Kidney capillary endothelial cell (primary cell): ENCODE data around the gene TLX2.

ENCODE experiments used
- DNase-seq: peaks from one replicate; pipeline ENCODE4 v3.0.0-alpha.2; 2018; ENCODE audit warnings: low spot score

The TLX2 gene

GRCh38 chr2:74532222-74532621 is 18.0 kb downstream of the TLX2 start:
- DNase-seq, result peak; percentile 40

DNA sequence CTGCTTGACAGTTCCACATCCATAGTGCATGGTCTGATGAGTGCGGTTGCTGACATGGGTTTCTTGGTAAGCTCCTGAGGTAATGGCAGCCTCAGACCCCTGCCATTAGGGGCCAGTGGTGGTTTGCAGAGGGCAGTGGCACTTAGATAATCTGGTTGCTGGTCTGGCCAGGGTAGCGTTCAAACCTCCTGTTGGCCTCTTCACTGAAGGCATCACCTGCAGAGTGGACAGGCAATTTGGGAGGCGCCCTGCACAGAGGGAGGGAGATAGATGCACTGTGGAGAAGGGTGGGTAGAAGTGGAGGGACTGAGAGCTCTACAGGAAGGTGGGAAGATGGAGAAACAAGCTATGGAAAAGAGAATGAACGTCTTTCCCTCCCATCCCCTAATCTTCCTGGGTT is 19.2 kb downstream of the TLX2 start:
- DNase-seq, result no peak

DNA sequence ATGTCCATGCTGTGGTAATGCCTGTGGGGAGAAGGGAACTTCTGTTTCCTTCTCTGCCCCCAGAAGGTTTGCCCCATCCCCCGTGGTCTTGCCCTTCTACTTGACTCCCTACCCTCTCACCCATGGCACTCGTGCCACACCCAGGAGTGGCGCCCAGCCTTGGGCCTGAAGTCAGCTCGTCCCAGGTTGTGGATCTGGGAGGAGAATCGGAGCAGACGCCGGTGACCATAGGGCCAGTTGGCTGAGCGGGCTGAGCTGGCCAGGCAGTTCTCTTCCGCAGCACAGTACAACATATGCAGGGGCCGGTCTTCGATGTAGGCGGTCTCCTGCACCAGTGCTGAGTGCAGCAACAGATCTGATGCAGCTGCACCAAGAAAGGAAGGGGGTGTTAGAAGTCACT is 20.2 kb downstream of the TLX2 start:
- no peak for DNase-seq

DNA sequence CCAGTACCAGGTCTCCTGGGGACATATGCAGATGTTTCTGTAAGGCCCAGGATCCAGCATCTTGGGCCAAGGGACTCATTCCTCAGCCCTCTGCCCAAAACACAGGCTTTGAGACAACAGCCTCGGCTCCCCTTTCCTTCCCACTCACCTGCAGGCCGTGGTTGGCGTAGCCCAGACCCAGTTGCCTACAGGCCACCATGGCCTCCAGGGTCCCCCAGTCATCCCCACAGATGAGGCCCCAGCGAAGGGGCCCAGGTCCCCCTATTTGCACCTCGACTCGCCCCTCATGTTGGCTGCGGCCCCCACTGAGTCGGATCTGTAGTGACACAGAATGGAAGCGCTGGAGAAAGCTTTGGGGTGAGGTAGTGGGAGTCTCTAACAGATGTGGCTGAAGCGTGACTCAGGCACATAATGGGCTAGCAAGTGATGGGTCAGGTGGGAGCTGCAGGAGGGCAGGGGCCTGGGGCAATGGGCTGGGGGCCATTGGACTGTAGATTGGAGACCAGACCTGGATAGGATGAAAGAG is 21.3 kb downstream of the TLX2 start:
- no peak for DNase-seq

DNA sequence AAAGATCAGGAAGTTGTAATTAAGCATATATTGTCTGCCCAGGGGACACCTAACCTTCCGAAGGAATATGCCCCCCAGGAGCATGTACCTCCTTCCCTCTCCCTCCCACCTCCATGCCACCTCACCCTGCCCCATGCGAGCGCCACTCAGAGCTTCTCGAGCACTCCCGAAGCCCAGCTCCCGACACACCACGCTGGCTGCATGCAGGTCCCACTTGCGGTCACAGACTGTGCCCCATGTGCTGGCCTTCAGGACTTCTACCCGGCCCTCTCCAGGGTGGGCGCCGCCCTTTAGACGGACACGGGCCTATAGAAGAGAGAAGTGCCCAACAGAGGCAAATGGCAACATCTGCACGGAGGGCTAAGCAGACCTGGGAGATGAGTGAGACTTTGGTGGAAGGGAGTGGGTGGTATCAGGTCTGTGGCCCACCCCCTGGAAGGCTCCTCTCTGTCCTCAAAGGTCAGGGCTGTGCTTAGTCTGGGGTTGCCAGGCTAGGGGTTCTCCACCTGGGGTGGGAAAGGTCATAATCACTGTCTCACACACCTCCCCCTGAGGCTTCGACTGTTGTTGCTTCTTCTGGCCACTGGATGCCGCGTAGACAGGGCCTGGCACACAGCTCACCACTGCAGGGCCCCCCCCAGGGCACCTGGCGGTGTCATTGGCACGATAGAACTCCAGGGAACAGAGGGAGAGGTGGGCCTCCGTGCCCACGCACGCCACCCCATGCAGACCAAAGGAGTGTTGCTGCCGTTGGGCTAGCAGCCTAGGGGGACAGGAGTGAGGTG is 22.1 kb downstream of the TLX2 start:
- no peak for DNase-seq

GRCh38 chr2:74537140-74537539 is 22.9 kb downstream of the TLX2 start:
- DNase-seq, result no peak

DNA sequence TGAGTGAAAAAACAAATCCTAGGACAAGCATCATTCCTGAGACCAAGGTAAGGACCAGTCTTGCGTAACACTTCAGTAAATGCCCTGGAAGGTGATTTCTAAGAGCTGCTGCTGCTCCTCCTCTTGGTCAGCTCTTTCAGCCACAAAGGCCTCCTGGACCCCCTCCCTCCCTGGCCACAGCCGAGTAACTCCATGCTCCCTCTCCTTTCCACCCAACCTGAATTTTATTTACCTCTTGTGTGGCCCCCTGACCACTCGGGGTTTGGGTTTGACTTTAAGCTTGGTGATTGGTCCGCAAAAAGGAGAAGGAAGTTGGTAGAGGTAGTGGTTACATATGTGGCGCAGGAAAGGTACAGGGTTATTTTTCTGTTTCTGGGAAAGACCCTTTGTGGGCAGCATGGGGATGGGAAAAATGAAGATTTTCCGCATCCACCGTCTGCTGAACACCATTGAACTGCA is 24.7 kb downstream of the TLX2 start:
- no peak for DNase-seq

- DNase-seq, result no peak
Measured at GRCh38 chr2:74540291-74540690, 26.0 kb downstream of the TLX2 start.

DNA sequence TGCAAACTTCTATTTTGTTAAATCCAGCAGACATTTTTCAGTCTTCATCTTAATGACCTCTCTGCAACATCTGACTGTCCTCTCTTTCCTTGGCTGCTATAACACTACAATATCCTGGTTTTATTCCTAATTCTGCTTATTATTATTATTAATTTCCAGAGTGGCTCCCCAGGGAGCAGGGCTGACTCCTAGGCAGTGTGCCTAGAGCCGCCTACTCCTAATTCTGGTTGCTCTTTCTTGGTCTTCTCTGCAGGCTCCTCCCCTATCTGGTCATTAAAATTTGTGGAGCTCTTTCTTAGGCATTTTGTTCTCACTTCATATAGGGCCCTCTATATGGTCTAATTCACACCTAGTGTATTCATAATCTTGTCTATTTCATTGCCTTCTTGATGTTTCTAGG is 28.7 kb downstream of the TLX2 start:
- no peak for DNase-seq

- no peak for DNase-seq
Measured at GRCh38 chr2:74544634-74545033, 30.4 kb downstream of the TLX2 start.

- DNase-seq, result no peak
Measured at GRCh38 chr2:74546004-74546403, 31.8 kb downstream of the TLX2 start.

DNA sequence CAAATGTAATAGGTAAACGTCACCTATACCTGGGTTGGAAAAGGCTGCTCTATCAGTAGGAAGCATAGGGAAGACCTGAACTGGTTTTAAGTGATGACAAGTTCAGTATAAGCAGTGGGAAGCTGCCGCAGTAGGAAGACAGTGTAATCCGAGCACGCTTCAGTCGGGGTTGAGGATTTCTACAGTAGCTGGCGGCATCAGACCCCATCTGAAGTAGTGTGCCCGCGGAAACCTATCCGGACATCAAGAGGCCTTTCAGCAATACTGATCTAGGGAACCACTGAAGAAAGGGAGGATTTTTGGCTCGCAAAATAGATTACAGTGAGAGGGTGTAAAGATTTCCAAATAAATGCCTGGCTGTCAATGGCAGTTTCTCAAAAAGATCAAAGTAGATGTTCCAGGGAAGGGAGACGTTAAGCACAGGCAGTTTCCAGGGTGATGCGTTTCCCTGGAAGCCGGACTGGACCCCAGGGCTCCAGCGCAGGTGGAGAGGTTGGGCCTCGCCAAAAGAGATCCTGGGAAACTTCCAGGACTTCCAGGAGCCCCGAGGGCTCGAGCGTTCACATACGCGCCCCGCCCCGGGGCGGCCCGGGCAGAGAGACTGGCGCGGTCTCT is 34.1 kb downstream of the TLX2 start:
- DNase-seq, result no peak

DNA sequence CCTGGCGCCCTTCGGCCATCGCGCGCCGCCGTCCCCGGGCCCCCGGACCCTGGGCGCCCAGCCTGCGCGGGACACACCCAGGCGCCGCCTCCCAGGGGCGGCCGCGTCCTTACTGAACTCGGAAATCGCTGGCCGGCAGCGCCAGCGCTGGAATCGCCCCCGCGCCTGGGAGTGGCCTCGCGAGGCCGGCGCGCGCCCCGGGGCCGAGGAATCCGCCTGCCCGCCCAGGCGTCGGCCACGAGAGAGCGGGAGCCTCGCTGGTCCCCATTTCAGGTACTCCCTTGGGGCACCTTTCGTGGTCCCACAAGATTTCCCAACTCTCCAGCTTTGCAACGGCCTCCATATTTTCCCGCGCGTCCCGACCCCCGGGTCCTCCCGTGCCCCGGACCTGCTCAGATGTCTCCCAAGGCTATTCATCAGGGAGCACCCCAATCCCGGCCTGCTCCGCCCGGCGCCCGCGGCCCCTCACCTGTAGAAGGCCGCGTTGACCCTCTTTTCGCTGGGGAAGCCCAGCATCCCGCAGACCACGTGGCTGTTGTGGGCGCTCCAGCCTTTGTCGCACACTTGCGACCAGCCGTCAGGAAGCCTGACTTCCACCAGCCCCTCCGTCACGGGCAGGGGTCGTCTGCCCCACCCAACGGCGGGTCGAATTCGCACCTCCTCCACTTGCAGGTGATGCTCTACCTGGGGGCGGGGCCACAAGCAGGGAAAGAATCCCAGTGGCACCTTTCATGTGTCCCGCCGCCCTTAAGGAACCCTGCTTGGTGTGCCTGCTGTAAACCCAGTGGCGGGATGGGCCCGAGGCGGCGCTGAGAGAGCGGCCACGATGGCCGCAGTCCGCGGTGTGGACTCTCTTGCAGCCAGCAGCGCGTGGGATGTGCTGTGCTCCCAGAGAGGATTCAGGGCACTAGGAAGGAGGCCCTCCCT is 34.9 kb downstream of the TLX2 start:
- no peak for DNase-seq

DNA sequence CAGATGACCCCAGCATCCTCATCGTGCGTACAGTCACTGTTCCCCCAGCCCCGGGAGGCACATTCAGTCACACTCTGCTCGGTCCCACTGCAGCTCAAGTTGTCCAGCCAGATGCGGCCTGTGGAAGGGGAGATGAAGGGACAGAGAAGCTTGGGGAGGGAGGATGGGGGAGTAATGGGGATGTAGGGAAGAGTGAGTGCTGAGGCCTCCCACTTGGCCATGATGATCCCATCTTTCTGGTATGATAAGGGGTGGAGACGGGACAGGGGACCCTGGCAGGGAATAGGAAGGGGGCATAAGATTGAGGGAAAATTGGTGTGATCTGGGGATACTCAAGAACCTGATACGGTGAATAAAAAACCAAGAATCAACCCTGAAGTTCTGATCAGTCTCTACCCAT is 36.0 kb downstream of the TLX2 start:
- no peak for DNase-seq

DNA sequence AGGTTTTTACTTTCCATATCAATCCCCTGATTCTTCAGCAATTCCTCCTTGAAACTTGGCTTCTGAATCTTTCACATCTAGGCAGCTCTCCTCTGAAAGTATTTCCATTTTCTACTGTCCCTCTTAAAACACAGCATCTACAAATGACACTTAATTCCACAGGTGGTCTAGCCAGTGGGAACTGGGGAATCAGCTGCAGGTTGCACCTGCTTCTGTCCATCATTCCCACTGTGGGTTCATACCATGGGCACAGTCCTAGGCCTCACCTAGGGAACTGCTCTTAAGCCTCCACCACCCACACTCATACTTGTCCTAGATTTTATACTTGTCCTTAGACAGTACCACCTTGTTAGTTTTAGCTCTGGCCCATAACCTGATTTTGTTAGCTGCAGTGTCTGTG is 37.3 kb downstream of the TLX2 start:
- no peak for DNase-seq

DNA sequence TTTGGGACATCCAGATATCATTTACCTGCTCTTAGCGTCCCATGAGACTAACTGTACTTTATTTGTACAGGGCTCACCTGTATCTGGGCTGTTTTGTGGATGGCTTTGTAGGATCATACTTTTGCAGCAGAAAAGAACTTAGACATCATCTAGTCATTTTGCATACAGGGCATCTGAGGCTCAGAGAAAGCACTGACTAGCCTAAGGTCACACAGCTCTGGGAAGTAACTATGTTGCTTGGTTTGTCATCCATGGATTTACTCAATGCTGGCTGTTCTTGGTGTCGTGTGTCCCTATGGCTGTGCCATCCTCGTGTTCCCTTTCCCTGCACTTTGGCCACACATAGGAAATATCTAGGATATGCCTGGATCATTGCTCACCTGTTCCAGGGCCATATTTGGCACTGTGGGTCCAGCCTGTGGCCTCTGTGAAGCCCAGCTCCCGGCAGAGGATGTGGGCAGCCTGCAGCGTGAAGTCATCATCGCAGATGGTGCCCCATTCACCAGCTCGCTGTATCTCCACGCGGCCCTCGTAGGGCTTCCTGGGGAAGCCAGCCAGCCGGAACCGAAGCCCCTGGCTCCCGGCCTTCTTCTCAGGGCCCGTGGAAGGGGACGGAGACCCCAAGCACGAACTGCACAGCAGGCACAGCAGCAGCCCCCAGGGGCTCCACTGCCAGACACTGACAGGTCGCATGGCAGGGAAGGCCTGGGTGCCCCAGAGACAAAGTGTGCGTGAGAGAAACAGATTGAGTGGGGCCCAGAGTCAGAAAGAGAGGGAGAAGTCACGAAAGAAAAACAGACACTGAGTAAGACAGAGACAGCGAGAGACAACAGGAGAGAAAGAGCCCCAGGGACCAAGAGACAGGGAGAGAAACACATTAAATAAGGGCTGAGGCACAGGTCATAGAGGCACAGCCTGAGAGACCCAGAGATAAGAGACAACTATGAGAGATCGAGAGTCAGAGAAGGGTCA is 38.0 kb downstream of the TLX2 start:
- DNase-seq, result no peak

DNA sequence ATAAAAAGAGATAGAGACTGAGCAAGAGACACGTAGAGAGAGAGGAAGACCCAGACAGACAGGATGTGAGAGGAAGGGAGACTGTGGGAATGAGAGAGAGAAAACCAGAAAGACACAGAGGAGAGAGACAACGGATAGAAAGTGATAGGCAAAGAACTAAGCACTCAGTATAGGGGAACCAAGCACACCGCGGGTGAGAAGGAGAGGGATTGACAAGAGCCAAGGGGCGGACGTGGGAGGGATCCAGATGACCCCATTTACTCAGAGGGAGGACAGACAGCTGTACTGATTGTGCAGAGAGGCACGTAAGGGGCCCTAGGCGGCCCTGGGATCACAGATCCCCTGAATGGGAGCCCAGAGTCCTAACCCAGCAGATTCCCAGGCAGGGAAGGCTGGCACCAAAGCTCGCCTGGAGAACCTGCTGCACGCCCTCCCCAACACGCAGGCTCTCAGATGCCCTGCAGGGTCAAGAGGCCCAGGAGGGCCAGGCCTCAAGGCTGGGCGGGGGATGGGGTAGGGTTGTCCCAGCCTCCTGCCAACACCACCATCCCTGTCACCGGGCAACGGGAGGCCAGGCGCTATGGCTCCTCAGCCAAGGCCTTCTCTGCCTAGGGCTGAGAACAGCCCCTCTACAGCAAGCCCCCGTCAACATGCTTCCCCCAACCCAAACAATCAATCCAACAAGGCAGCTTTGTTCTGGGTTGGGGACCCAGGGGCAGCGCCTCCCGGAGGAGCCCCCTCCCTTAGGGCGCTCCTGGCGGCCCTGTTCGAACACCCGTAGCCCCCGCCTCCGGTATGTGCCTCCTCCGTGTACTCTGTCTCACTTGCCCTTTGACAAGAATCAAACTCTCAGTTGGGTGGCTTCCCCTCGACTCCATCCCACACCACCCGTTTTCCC is 38.9 kb downstream of the TLX2 start:
- no peak for DNase-seq

DNA sequence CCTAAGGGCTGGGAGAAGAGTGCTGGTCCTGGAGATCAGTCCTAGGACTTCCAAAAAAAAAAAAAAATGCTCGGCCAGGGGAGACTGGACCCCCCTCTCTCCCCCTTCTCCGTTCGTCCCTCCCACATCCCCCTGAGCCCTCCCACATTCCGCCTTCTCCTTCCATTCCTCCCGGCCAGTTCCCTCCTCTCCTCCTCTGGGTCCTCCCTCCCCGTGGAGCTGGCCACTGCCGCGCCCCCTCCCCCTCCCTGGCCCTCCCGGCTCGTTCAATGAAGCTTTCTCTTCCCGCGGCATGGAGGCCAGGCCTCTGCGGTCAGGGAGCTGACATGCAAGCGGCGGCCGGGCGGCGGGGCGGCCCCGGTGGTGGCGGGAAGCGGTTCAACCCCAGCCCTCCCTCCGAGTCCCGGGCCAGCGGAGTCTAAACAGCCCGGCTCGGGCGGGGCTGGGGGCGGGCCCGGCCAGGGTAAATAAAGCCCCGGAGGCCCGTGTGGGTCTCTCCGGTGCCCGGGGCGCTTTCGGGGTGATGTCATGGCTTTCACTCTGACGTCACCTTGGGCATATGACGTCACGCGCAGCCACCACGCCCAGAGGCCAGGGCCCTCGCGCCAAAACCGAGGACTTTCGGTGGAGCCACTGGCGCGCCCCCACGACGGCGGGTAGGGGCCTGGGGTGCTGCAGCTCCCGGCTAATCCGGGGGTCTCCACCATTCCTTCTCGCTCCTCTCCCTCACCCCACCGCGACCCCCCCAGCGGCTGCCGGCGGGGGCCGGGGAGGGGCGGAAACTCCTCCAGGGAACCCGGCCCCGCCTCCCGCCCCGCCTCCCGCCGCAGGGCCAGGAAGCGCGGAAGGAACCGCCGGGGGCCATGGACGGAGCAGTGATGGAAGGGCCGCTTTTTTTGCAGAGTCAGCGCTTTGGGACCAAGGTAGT is 39.9 kb downstream of the TLX2 start, which contains the start of the genes DOK1 and LOXL3:
Gene DOK1 (plus strand): TSS at position 829 of the 928 bp plus-strand sequence. CDS start 35 bp downstream, at position 864.
Gene LOXL3 (minus strand): TSS at position 51 of the 928 bp plus-strand sequence. CDS start 1,308 bp downstream, outside the sequence.
- DNase-seq, result peak; percentile 66
